Nephron (organoid): ENCODE data around the gene SLC4A5.

ENCODE experiments used
- H3K27ac Mint-ChIP-seq, 3 experiments: 2 replicates each; pipeline ENCODE4 v1.8.0; 2020; ENCODE audit warnings: mixed read lengths in 3 of 3, mild to moderate bottlenecking in 2 of 3, moderate library complexity in 1 of 3
- H3K27me3 Mint-ChIP-seq: 2 replicates; pipeline ENCODE4 v1.8.0; 2021; ENCODE audit warnings: low read depth, mild to moderate bottlenecking, moderate library complexity, mixed read lengths
- H3K36me3 Mint-ChIP-seq: 2 replicates; pipeline ENCODE4 v1.8.0; 2020; ENCODE audit warnings: low read depth, mixed read lengths
- H3K4me1 Mint-ChIP-seq: 2 replicates; pipeline ENCODE4 v1.8.0; 2020; ENCODE audit warnings: mixed read lengths
- H3K4me3 Mint-ChIP-seq, 3 experiments: 2 replicates each; pipeline ENCODE4 v1.8.0; 2020; ENCODE audit warnings: mild to moderate bottlenecking in 3 of 3, mixed read lengths in 3 of 3, moderate library complexity in 2 of 3
- H3K9me3 Mint-ChIP-seq: 2 replicates; pipeline ENCODE4 v1.8.0; 2020; ENCODE audit warnings: mixed read lengths
- TF ChIP-seq, protein P1 (sequence below), 3 experiments: fragments of 200-600 bp; sonication (generic); IDR thresholded peaks; one replicate each; pipeline ENCODE4 v1.5.0; 2021; ENCODE audit warnings: antibody characterized with exemption in 3 of 3; ENCODE audit not compliant: unreplicated experiment in 3 of 3

SLC4A5 gene

GRCh38 chr2:74199275-74199701, 143.9 kb downstream of the SLC4A5 start:
- H3K27ac Mint-ChIP-seq: peak overlapping the region; percentile 82 to 96 (median 92)
- peaks cover 35% of the 10 kb centered on the region for H3K4me1 Mint-ChIP-seq
- TF ChIP-seq, protein P1, sequence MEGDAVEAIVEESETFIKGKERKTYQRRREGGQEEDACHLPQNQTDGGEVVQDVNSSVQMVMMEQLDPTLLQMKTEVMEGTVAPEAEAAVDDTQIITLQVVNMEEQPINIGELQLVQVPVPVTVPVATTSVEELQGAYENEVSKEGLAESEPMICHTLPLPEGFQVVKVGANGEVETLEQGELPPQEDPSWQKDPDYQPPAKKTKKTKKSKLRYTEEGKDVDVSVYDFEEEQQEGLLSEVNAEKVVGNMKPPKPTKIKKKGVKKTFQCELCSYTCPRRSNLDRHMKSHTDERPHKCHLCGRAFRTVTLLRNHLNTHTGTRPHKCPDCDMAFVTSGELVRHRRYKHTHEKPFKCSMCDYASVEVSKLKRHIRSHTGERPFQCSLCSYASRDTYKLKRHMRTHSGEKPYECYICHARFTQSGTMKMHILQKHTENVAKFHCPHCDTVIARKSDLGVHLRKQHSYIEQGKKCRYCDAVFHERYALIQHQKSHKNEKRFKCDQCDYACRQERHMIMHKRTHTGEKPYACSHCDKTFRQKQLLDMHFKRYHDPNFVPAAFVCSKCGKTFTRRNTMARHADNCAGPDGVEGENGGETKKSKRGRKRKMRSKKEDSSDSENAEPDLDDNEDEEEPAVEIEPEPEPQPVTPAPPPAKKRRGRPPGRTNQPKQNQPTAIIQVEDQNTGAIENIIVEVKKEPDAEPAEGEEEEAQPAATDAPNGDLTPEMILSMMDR (IDR thresholded peaks at IDR 0.05; ENCODE audit: unreplicated experiment in 3 of 3): peak in 1 of 3 experiments; percentile 2
- H3K36me3 Mint-ChIP-seq: no peaks in the 10 kb centered on the region
- H3K27me3 Mint-ChIP-seq: peaks cover 10% of the 10 kb centered on the region
- H3K9me3 Mint-ChIP-seq: no peaks in the 10 kb centered on the region
- H3K4me3 Mint-ChIP-seq: peak overlapping the region; percentile 92 to 97 (median 95)

DNA sequence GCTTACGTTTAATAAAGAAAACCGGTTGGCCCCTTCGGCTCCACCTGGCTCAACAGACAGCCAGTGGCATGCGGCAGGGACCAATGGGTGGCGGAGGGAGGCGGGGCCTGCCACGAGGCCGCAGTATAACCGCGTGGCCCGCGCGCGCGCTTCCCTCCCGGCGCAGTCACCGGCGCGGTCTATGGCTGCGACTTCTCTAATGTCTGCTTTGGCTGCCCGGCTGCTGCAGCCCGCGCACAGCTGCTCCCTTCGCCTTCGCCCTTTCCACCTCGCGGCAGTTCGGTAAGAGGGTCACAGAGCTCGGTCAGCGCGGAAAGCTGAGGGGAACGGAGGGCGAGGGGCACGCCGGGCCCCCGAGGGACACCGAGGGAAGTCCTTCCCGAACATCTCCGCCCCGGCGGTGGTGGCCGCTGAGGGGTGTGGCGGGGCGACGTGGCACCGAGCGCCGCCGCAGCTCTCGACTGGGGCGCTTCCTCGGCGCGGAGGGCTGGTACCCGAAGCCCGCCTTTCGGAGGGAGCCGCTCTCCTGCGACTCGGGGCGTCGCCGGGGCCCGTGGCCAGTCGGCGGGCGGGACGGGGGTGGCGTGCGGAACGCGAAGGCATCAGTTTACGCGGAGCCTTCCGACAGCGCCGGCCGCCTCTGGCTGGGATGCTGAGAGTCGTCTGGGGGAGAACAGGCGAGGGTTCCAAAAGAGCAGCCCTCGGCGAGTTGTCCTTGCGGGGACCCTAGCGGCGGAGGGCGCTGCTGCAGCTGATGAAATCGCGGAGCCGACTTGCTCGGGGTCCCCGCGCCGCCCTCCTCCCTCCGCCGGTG, 144.5 kb downstream of the SLC4A5 start, which contains the start of gene MTHFD2:
Gene MTHFD2, plus strand, starts transcription at position 155 of the 814 bp plus-strand sequence. Its CDS starts 27 bp downstream, at position 182.
- Mint-ChIP-seq H3K27me3 (peaks cover 10% of the 10 kb centered on the region), H3K9me3 (no peaks in the 10 kb centered on the region), H3K36me3 (no peaks in the 10 kb centered on the region), H3K27ac (peak within 1 kb of the TSS; percentile 92 to 98 (median 96)), H3K4me3 (peak within 1 kb of the TSS; percentile 95 to 97 (median 97)), H3K4me1 (peaks cover 35% of the 10 kb centered on the region)
- TF ChIP-seq, protein P1 (IDR thresholded peaks at IDR 0.05; ENCODE audit: unreplicated experiment in 3 of 3): peak; percentile 83 to 87 (median 84)

DNA sequence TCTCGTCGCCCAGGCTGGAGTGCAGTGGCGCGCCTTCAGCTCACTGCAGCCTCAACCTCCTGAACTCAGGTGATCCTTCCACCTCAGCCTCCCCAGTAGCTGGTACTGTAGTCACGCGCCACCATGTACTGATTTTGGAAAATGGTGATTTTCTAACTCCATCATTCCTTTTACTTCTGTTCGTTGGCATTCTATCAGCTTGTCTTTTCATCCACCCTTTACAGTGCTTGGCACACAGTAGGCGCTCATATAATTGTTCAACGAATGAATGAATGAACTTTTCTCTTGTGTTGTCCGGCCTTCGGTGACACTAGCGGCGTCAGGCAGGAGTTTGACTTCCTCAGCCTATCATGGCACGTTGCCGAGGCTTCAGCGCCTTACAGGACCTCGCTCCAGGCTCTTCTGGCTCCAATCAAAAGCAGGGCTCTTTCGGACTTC, 145.2 kb downstream of the SLC4A5 start:
- peak overlapping the region; percentile 92 to 98 (median 96) for H3K27ac Mint-ChIP-seq
- H3K9me3 Mint-ChIP-seq: no peaks in the 10 kb centered on the region
- TF ChIP-seq, protein P1 (IDR thresholded peaks at IDR 0.05; ENCODE audit: unreplicated experiment in 3 of 3): no peak
- peak overlapping the region; percentile 94 to 97 (median 95) for H3K4me3 Mint-ChIP-seq
- H3K27me3 Mint-ChIP-seq: peaks cover 10% of the 10 kb centered on the region
- peaks cover 35% of the 10 kb centered on the region for H3K4me1 Mint-ChIP-seq
- H3K36me3 Mint-ChIP-seq: no peaks in the 10 kb centered on the region

DNA sequence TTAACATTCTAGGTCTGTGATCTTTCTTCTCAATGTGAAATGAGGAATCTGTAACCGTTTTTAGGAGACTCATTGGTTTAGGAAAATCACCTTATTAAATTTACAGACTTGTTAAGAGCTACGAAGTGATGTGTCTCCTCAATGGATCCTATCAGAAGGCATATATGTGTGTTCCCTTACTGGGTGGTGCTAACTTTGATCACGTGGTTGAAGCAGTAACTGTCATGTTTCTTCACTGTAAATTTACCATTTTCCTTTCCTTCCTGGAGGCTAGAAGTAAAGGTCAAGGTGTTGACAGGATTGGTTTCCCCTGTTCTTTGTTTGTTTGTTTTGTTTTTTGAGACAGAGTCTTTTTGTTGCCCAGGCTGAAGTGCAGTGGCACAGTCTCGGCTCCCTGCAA, 146.2 kb downstream of the SLC4A5 start:
- H3K27me3 Mint-ChIP-seq: peaks cover 10% of the 10 kb centered on the region

DNA sequence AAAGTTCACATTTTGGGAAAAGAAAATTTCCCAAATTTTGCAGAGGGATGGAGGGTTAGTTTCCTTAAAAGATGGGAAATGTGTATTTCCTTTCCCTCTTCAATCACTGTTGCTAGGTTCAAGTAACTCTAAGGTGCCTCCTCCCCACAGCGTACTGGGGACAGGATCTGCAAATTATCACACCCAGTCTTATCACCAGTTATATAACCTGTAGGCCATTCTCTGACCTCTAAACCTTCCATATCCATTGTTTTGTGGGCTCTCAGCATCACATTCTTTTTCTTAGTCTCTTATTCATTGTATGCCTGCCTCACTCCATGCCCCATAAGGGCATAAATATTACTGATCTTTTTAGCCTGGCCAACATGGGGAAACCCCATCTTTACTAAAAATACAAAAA, 148.4 kb downstream of the SLC4A5 start:
- Mint-ChIP-seq H3K27me3 (peaks cover 10% of the 10 kb centered on the region), H3K4me3 (no peak overlapping the region), H3K36me3 (no peaks in the 10 kb centered on the region), H3K27ac (no peak overlapping the region), H3K9me3 (no peaks in the 10 kb centered on the region), H3K4me1 (peaks cover 15% of the 10 kb centered on the region)
- TF ChIP-seq, protein P1 (IDR thresholded peaks at IDR 0.05; ENCODE audit: unreplicated experiment in 3 of 3): no peak

More for the DNA sequence above, 146.2 kb downstream of the SLC4A5 start:
- Mint-ChIP-seq H3K9me3 (no peaks in the 10 kb centered on the region), H3K27ac (no peak overlapping the region), H3K4me3 (peak overlapping the region in 2 of 3 experiments; percentile 46 to 63), H3K36me3 (no peaks in the 10 kb centered on the region), H3K4me1 (peaks cover 35% of the 10 kb centered on the region)
- TF ChIP-seq, protein P1 (IDR thresholded peaks at IDR 0.05; ENCODE audit: unreplicated experiment in 3 of 3): no peak
